Measurements from ENCODE around the gene CENPP.
A peak's percentile ranks its signal among the peaks of the same experiment; 100 is the strongest.

The CENPP gene

DNA sequence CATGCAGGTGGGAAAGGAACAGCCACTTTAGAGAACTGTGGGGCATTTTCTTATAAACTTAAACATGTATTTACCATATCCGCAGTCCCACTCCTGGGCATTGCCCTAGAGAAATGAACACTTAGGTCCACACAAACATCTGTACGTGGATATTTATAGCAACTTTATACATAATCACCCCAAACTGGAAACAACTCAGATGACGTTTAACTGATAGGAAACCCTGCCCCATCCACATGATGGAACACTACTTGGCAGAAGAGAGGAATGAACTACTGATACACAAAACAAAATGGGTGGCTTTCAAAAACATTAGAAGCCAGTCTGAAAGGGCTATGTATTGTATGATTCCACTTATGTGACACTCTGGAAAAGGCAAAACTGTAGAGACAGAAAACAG, 187.6 kb downstream of the CENPP start:
- no peak for DNase-seq

DNA sequence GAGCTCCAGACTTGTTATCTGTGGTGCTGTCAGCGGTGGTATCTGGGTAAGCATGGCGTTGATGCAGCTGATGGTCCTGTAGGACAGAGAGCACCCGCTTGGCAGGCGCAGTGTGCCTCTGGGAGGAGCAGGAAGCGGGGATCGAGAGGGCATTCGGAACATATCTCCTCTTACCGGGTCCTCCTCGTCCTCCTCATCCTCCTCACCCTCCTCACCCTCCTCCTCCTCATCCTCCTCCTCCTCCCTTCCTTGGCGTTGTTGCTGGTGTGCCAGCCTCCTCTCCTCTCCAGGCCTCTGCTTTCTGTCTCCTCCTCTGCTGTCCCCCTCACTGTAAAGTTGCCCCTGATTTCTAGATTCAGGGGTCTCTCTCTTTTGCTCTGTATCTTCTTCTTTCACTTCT, 188.9 kb downstream of the CENPP start:
- no peak for DNase-seq

DNA sequence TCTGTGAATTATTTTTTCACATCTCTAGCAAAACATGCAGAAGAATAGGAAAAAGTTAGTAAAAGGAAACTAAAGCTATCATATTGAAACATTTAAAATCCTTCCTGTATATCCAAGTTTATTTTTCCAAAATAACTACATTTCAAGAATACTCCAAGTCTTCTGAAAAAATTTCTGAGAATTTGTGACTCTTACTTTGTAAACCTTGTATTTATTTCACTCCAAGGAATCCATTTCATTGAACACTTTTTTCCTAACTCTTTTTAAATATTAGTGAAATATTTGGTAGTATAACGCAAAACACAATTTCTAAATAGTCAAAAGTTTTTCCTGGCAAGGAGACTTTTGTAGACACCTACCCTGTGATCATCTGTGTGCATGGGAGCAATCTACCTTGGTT, 190.8 kb downstream of the CENPP start:
- DNase-seq = no peak

DNA sequence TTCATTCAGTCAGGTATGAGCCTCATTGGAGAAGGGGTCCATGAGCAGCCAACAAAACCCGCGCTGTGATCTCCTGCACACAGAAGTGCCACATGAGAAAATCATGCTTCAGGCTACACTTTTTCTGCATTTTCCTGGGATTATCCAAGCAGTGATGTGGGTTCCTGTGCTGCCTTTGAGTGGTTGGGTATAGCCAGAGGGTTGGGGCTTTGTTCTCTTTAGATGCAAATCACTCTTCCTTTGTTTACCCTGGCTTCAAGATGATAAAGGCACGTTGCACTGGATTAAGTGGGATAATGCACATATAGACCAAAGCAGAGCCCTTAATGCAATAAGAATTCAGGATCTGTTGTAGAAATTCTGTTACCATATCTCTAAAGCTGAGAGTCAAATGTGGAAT, 191.3 kb downstream of the CENPP start:
- no peak for DNase-seq

DNA sequence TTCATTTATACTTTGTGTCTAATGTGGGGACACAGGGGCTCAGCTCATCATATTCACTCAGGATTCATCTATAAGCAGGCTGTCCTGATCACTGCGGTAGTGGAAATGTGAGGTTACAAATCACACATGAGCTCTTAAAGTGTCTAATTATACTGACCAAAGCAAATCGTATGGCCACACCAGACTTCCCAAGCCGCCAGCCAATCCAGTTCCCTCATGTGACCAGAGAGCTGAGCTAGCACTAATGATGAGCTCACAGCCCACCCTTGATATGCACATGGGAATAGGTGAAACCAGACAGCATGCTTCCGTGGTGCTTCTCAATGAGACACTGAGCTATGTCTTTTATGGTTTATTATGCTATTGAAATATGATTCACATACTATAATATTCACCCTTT, 192.4 kb downstream of the CENPP start:
- DNase-seq = no peak

DNA sequence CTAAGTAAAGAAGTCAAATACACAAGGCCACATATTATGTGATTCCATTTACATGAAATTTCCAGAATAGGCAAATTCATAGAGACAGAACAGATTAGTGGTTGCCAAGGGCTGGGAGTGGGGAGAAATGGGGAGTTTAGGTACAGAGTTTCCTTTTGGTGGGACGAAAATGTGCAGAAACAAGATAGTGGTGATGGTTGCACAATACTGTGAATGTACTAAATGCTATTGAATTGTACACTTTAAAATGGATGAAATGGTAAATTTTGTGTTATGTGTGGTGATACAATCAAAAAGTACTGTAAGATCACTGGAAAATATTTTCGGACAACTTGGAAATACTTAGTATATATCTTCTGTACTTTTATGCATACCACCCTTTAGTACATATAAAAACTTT, 195.1 kb downstream of the CENPP start:
- DNase-seq = no peak

DNA sequence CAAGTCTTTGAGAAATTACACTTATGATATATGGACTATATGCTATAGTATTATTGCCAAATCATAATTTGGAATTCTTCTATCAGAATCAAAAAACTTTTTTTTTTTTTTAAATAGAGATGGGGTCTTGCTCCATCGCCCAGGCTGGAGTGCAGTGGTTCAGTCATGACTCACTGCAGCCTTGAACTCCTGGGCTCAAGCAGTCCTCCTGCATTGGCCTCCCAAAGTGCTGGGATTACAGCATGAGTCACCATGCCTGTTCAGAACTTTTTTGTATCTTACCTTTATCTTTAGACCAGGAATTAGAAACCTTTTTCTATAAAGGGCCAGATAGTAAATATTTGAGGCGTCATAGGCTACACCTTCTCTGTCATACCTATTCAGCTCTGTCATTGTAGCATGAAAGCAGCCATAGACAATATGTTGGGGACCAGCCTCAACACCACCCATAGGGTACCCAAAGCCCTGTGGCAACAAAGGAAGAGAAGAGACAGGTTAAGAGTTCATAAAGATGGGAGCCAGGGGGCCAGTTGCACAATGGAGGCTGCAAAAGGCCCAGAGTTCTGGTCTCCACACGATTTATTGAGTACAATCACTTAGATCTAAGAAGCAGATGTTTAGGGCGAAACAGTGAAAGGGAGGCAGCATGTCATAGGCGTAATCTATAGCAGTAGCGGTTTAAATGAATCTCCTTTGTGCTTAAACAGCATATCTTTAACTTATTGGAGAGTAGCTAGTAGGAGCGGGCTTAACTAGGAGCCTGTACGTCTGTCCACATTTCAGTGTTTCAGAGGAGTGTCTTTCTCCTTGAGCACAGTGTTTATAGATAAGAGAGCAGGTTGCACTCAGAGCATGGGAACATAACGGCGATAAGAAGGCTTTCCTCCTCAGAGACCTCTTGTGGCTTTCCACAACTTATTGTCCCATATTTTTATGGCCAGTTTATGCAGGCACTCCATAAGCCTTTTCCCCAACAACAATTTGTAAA, 197.5 kb downstream of the CENPP start:
- DNase-seq = no peak

DNA sequence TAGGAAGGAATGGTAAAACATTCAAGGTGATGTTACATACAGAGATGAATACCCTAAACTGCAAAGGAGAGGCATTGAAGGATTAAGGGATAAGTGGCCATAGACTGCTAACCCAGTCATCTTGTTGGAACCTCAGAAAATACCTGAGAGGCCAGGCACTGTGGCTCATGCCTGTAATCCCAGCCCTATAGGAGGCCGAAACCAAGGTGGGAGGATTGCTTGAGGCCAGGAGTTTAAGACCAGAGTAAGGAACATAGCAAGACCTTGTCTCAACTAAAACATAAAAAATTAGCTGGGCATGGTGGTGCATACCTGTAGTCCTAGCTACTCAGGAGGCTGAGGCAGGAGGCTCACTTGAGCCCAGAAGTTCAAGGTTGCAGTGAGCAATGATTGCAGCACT, 199.1 kb downstream of the CENPP start:
- DNase-seq = no peak

DNA sequence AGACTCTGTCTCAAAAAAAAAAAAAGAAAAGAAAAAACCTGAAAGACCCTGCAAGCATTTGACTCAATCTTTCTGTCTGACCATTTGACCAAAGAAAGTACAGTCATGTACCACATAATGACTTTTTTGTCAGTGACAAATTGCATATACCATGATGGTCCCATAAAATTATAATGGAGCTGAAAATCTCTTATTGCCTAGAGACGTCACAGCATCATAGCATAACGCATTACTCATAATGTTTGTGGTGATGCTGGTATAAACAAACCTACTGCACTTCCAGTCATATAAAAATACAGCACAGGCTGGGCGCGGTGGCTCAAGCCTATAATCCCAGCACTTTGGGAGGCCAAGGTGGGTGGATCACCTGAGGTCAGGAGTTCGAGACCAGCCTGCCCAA, 199.6 kb downstream of the CENPP start:
- DNase-seq = no peak

DNA sequence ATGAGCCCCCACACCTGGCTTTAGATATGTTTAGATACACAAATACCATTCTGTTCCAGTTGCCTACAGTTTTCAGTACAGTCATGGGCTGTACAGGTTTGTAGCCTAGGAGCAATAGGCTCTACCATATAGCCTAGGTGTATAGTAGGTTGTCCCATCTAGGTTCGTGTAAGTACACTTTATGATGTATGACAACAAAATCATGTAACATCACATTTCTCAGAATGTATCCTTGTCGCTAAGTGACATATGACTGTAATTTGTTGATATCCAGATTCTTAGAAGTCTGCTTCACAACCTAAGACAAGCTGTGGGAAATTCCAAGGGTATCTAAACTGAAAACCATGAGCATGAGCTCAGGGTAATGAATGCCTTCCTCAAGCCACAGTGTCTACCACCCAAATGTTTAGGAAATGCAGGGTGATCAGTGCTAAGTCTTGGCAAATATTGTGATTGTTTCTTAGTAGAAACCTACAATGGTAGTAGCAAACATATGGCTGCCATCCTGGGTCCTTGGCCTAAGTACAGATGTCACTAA, 201.6 kb downstream of the CENPP start:
- DNase-seq = peak; percentile 16

DNA sequence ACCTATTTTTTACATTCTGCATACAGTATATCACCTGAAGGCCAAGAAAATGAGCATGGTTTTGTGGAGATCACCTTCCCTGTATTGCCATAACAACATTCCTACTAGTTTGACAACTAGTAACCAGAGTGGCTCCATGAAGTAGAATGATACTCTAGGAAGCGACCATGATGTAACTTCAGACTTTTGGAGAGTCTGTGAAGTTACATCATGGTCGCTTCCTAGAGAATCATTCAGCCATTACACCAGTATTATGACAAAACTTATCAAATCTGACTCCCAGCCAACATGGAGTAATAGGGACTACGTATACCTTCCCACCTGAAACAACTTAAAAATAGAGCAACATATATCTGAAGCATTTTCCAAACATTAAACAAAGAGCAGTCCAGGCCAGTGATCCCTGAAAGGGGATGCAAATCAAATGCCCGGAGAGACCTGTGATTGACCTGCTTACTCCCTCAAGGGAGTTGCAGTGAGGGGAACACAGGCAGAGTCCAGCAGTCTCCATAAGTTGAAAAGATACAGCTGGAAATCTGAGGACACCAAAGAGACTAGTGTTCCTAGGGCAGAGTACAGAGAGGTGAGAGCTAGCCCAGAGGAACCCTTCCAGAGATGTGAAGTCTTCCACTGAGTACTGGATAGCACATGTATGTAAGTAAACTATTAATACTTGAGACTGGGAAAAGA, 202.2 kb downstream of the CENPP start:
- DNase-seq = no peak

DNA sequence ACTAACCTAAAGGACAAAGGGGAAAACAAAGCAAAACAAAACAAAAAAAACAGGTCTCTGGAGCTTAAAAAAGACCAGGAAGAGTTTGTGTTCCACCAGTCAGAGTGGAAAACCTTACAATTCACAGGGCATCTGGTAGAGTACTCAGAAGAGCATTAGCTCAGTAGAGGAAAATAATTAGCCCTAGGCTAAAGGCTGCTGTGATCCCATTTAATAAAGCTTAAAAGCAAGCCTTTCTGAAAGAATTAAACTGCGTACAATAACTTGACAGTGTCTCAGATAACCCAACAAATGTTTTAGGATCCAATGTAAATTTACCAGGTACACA, 202.7 kb downstream of the CENPP start:
- no peak for DNase-seq

DNA sequence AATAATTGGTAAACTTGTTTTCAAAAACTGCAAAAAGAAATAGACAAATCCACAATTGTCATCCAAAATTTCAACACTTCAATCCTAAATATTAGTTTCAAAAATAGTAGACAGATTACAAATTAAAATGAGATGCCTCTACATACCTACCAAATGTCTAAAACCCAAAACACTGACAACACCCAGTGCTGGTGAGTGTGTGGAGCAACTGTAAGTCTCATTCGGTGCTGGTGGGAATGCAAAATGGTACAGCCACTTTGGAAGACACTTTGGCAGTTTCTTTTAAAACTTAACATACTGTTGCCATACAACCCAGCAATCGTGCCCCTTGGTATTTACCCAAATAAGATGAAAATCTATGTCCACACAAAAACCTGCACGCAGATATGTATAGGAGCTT, 203.4 kb downstream of the CENPP start:
- DNase-seq = no peak

DNA sequence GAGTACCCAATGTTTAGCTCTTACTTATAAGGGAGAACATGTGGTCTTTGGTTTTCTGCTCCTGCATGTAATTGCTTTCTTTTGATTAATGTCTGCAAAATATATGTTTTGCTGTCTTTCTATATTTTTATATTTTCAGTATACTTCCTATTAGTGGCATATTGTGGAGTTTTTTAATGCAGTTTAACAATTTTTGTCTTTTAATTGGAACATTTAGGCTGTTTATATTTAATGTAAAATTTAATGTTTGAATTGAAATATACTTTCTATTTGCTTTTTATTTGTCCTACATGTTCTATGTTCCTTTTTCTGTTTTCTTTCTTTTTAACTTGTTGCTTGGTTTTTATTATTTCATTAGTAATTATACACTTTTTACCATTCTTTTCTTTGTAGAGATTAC, 205.1 kb downstream of the CENPP start:
- no peak for DNase-seq

DNA sequence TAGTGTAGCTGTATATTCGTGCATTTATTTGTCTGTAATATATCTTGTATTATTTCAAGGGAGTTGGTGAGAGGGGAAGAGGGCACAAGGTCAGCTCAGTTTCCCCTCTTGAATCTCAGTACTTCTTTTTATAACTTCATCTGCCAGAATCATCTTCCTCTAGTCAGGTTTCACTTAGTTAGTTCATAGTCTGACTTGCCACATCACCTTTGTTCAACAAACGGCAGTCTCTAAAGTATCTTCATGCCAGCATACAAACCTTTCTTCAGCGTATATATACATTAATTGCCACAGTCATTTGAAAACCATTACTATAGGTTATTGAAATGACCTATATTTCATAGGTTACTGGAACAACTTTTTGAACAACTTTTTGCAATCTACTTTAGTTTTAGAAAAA, 208.5 kb downstream of the CENPP start:
- DNase-seq = no peak

DNA sequence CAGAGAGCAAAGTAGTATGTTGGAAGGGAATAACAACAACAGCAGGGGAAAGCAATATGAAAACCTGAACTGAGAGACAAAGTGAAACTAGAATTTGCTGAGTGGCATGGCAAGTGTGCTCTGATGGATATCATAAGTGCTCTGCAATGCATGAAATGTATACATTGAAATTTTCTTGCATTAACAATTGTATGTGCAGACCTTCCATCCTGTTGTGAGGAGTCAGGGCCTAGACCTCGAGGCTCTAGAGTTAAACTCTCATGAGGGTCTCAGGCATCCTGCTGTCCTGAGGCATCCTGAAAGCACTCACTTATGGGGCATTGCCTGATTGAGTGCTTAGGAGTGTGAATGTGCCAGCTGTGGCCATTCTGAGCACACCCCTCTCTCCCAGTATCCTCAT, 208.9 kb downstream of the CENPP start:
- DNase-seq = peak; percentile 17

DNA sequence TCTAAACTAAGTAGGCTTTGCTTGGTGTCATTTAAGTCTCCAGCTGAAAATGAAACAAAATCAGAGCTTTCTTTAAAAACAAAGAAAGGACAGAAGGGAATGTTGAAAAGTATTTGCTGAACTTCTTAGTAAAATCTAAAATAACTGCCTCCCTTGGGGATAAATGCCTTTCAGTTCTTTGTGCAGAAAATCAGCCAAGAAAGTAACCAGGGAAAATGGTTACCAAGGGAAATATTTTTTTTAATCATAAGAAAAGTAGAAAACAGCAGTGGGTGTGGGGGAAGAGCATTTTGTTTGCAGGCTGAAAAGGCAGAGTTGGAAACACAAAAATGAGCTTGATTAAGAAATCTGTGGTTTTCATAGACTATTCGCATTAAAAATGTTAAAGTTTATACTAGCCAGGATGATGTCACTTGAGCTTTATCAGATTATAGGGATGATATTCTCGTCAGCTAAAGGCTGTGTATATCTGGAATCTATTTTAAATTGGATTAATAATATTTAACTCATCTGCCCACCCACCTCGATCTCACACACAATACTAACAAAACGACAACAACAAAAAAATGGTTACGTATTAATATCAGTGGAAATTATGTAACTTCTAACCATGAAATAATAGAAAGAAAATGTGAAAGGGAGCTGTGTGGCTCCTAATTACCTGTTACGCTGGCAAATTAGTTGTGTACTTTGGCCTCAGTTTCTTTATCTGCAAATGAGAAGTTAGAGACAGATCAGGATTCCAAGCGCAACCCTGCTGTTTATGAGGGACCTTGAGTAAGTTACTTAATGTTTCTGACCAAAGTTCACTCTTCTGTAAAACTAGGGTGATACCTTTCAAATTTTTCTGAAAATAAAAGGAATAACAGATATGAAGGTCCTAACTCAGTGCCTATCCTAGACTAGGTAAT, 210.4 kb downstream of the CENPP start, which contains the start of gene ECM2:
TSS of gene ECM2 (minus strand) at position 51 of the 911 bp plus-strand sequence. CDS start 13,124 bp downstream, outside the sequence.
- DNase-seq = no peak

DNA sequence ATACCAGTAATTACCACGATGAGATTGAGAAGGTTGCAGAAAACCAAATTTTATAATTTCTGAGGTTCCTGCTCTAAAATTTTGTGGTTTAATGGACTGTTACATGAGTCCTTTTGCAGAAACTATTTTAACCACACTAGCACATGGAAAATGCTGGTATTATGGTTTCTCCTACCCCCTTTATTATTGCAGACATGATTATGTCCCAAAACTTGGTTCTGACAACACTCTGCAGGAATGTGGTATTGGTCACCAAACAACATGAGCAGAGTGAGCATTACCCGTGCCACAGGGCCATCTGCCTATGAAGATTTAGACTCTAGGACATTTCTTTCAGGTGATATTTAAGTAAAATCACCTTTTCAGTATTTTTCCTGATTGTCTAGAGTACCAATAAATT, 212.8 kb downstream of the CENPP start:
- no peak for DNase-seq

DNA sequence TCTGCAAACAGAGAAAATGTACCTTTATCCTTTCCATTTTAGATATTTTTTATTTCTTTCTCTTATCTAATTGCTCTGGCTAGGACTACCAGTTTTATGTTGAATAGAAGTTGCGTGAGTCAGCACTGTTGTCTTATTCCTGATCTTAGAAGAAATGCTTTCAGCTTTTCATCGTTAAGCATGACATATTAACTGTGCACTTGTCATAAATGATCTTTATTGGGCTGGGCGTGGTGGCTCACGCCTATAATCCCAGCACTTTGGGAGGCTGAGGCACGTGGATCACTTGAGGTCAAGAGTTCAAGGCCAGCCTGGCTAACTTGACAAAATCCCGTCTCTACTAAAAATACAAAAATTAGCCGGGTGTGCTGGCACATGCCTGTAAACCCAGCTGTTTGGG, 218.2 kb downstream of the CENPP start:
- no peak for DNase-seq

DNA sequence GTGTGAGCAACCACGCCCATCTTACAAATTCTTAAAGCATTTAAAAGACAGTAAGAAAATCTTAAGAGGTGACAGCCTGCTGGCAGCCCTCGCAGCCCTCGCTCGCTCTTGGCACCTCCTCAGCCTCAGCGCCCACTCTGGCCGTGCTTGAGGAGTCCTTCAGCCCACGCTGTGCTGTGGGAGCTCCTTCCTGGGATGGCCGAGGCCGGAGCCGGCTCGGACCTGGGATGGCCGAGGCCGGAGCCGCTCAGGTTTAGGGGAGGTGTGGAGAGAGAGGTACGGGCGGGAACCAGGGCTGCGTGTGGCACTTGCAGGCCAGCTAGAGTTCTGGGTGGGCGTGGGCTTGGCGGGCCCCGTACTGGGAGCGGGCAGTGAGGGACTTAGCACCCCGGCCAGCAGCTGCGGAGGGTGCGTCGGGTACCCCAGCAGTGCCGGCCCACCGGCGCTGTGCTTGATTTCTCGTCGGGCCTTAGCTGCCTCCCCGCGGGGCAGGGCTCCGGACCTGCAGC, 219.3 kb downstream of the CENPP start:
- no peak for DNase-seq

DNA sequence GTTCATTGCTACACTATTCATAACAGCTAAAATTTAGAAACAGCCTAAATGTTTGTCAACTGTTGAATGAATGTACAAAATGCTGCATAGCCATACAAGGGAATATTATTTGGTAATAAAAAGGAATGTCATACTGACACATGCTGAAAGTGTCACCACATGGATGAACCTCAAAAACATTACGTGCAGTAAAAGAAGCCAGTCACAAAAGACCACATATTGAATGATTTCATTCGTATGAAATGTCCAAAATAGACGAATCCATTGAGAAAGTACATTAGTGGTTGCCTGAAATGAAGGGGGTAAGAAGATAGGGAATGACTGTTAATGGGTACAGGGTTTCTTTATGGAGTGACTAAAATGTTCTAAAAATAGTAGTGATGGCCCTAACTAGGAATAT, 221.6 kb downstream of the CENPP start:
- DNase-seq = no peak

DNA sequence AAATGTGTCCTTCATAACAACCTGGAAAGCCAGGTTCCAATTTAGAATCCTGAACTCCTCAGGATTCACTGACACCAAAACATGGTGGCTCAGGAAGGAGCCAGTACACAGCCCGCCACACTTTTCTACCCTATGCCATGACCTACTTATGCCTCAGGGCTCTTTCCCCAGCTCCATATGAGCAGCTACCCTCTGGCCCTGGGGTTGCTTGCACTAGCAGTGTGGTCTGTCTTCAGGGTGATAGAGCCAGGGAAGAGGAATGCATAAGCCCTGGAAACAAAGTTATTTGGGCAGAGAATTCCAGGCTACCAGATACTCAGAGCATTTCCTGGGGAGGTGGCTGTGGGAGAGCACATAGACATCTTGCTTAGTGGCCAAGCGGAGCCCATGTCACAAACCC, 225.0 kb downstream of the CENPP start:
- no peak for DNase-seq
